Muscle layer of duodenum (tissue), 2 donors: Measurements from ENCODE around the gene PATJ.

Experiments
- H3K27ac ChIP-seq: one replicate; pipeline ENCODE4 v1.7.0; 2013; ENCODE audit warnings: mild to moderate bottlenecking, low read length
- H3K27me3 ChIP-seq: one replicate; pipeline ENCODE4 v1.7.0; 2013; ENCODE audit warnings: low read depth, mild to moderate bottlenecking, control low read depth, low read length
- H3K36me3 ChIP-seq, 2 donors: one replicate each; pipeline ENCODE4 v1.7.0; 2013; ENCODE audit warnings: low read length in 2 of 2, control low read depth in 1 of 2, mild to moderate bottlenecking in 1 of 2; ENCODE audit not compliant: insufficient read depth in 2 of 2, control insufficient read depth in 1 of 2
- H3K4me1 ChIP-seq, 2 donors: one replicate each; pipeline ENCODE4 v1.7.0; 2013; ENCODE audit warnings: low read length in 2 of 2, mild to moderate bottlenecking in 2 of 2, control low read depth in 1 of 2, moderate library complexity in 1 of 2; ENCODE audit not compliant: insufficient read depth in 2 of 2, control insufficient read depth in 1 of 2
- H3K4me3 ChIP-seq, 2 donors: one replicate each; pipeline ENCODE4 v1.7.0; 2013; ENCODE audit warnings: low read length in 2 of 2, low read depth in 1 of 2, mild to moderate bottlenecking in 1 of 2
- H3K9me3 ChIP-seq, 2 donors: one replicate each; pipeline ENCODE4 v1.7.0; 2013; ENCODE audit warnings: low read length in 2 of 2, control low read depth in 1 of 2, mild to moderate bottlenecking in 1 of 2; ENCODE audit not compliant: control insufficient read depth in 1 of 2
- donor health status: healthy.

Gene PATJ

GRCh38 chr1:62062087-62062486 is 319.8 kb downstream of the PATJ start:
- H3K27ac ChIP-seq: no peak overlapping the region
- no peaks in the 10 kb centered on the region for H3K27me3 ChIP-seq
- no peaks in the 10 kb centered on the region for H3K4me1 ChIP-seq
- H3K4me3 ChIP-seq: no peak overlapping the region
- H3K36me3 ChIP-seq: no peaks in the 10 kb centered on the region
- peaks cover 0 to 3% of the 10 kb centered on the region in 2 donors for H3K9me3 ChIP-seq

- Histone ChIP-seq H3K4me1 (peaks cover 0 to 17% of the 10 kb centered on the region in 2 donors), H3K27ac (no peak overlapping the region), H3K27me3 (no peaks in the 10 kb centered on the region)
These were observed 322.6 kb downstream of the PATJ start for GRCh38 chr1:62064829-62065407.

GRCh38 chr1:62066713-62067112 is 324.4 kb downstream of the PATJ start:
- H3K27ac ChIP-seq: no peak overlapping the region
- peaks cover 0 to 23% of the 10 kb centered on the region in 2 donors for H3K4me1 ChIP-seq
- H3K36me3 ChIP-seq: no peaks in the 10 kb centered on the region
- H3K4me3 ChIP-seq: no peak overlapping the region
- peaks cover 0 to 3% of the 10 kb centered on the region in 2 donors for H3K9me3 ChIP-seq
- no peaks in the 10 kb centered on the region for H3K27me3 ChIP-seq

More at GRCh38 chr1:62064829-62065407, 322.6 kb downstream of the PATJ start:
- Histone ChIP-seq H3K36me3 (no peaks in the 10 kb centered on the region), H3K9me3 (peaks cover 0 to 3% of the 10 kb centered on the region in 2 donors), H3K4me3 (no peak overlapping the region)

GRCh38 chr1:62068416-62068843 is 326.1 kb downstream of the PATJ start:
- no peaks in the 10 kb centered on the region for H3K27me3 ChIP-seq
- H3K27ac ChIP-seq: peak overlapping the region; percentile 41
- H3K4me3 ChIP-seq: peak overlapping the region in 1 of 2 donors; percentile 14
- peaks cover 0 to 23% of the 10 kb centered on the region in 2 donors for H3K4me1 ChIP-seq
- no peaks in the 10 kb centered on the region for H3K36me3 ChIP-seq
- H3K9me3 ChIP-seq: peaks cover 0 to 3% of the 10 kb centered on the region in 2 donors

- H3K4me3 ChIP-seq: no peak overlapping the region
- peak overlapping the region; percentile 41 for H3K27ac ChIP-seq
- no peaks in the 10 kb centered on the region for H3K27me3 ChIP-seq
- peaks cover 0 to 3% of the 10 kb centered on the region in 2 donors for H3K9me3 ChIP-seq
- no peaks in the 10 kb centered on the region for H3K36me3 ChIP-seq
- H3K4me1 ChIP-seq: peaks cover 0 to 23% of the 10 kb centered on the region in 2 donors
These were observed 326.7 kb downstream of the PATJ start for GRCh38 chr1:62068978-62069377.

- no peaks in the 10 kb centered on the region for H3K36me3 ChIP-seq
- H3K27ac ChIP-seq: no peak overlapping the region
- peaks cover 0 to 3% of the 10 kb centered on the region in 2 donors for H3K9me3 ChIP-seq
- H3K27me3 ChIP-seq: no peaks in the 10 kb centered on the region
- no peak overlapping the region for H3K4me3 ChIP-seq
- peaks cover 0 to 23% of the 10 kb centered on the region in 2 donors for H3K4me1 ChIP-seq
These were observed 328.2 kb downstream of the PATJ start for GRCh38 chr1:62070384-62071011.

GRCh38 chr1:62071695-62072094 is 329.4 kb downstream of the PATJ start:
- no peak overlapping the region for H3K4me3 ChIP-seq
- no peak overlapping the region for H3K27ac ChIP-seq
- no peaks in the 10 kb centered on the region for H3K27me3 ChIP-seq
- peaks cover 0 to 28% of the 10 kb centered on the region in 2 donors for H3K4me1 ChIP-seq
- H3K9me3 ChIP-seq: no peaks in the 10 kb centered on the region
- H3K36me3 ChIP-seq: no peaks in the 10 kb centered on the region

GRCh38 chr1:62076286-62076685 is 334.0 kb downstream of the PATJ start:
- no peak overlapping the region for H3K4me3 ChIP-seq
- H3K36me3 ChIP-seq: no peaks in the 10 kb centered on the region
- no peaks in the 10 kb centered on the region for H3K9me3 ChIP-seq
- H3K27me3 ChIP-seq: no peaks in the 10 kb centered on the region
- peaks cover 0 to 5% of the 10 kb centered on the region in 2 donors for H3K4me1 ChIP-seq
- H3K27ac ChIP-seq: no peak overlapping the region

GRCh38 chr1:62077821-62078220 is 335.5 kb downstream of the PATJ start:
- peaks cover 0 to 5% of the 10 kb centered on the region in 2 donors for H3K4me1 ChIP-seq
- H3K36me3 ChIP-seq: no peaks in the 10 kb centered on the region
- no peaks in the 10 kb centered on the region for H3K27me3 ChIP-seq
- H3K27ac ChIP-seq: no peak overlapping the region
- H3K9me3 ChIP-seq: no peaks in the 10 kb centered on the region
- H3K4me3 ChIP-seq: no peak overlapping the region

GRCh38 chr1:62082456-62083363 is 340.4 kb downstream of the PATJ start:
- Histone ChIP-seq H3K36me3 (peaks cover 0 to 3% of the 10 kb centered on the region in 2 donors), H3K9me3 (no peaks in the 10 kb centered on the region)

GRCh38 chr1:62084310-62084890 is 342.1 kb downstream of the PATJ start:
- Histone ChIP-seq H3K27me3 (no peaks in the 10 kb centered on the region), H3K4me3 (no peak overlapping the region), H3K36me3 (peaks cover 0 to 3% of the 10 kb centered on the region in 2 donors), H3K4me1 (no peaks in the 10 kb centered on the region), H3K27ac (no peak overlapping the region), H3K9me3 (no peaks in the 10 kb centered on the region)

More at GRCh38 chr1:62082456-62083363, 340.4 kb downstream of the PATJ start:
- H3K4me1 ChIP-seq: no peaks in the 10 kb centered on the region
- H3K27me3 ChIP-seq: no peaks in the 10 kb centered on the region
- H3K27ac ChIP-seq: no peak overlapping the region
- H3K4me3 ChIP-seq: no peak overlapping the region
